Caco-2 (cell line): ENCODE data around the gene TMEM14B. TPM values are rescaled to one million over a fixed set of nuclear protein-coding genes. Genes with fewer than 3 reads are reported as not detected.

ENCODE experiments used
- BruUV-seq: library from RNA; stranded (reverse); fragments of 400-500 nt; replicated peaks from 2 replicates; lab custom pipeline; 2021; lab: Mats Ljungman, UMichigan
- CTCF ChIA-PET: fragments of 300-600 bp; sonication (Branson Sonifier 250); formaldehyde crosslinking; loops from one replicate; lab custom pipeline; 2022; ENCODE audit warnings: antibody characterized with exemption; lab: Charles Lee
- POLR2A ChIA-PET: fragments of 300-600 bp; sonication (Branson Sonifier 250); formaldehyde crosslinking; loops from one replicate; lab custom pipeline; 2022; ENCODE audit warnings: antibody characterized with exemption; lab: Charles Lee
- DNase-seq, 2 experiments: peaks; one replicate each; pipeline versions ENCODE4 v3.0.0 to v3.0.0-alpha.2; 2020 to 2022
- H3K27me3 ChIP-seq: replicated peaks from 2 replicates; pipeline ENCODE4 v1.6.0; 2011; ENCODE audit warnings: low read length; ENCODE audit not compliant: control insufficient read depth, insufficient read depth
- H3K36me3 ChIP-seq: 2 replicates; pipeline ENCODE4 v1.5.1; 2011; ENCODE audit warnings: low read length; ENCODE audit not compliant: control insufficient read depth, insufficient read depth
- H3K4me1 ChIP-seq: fragments of 250-450 bp; sonication (Bioruptor Pico); 2 replicates; pipeline ENCODE4 v1.5.1; 2020; ENCODE audit warnings: mild to moderate bottlenecking
- H3K4me3 ChIP-seq: 2 replicates; pipeline ENCODE4 v1.5.1; 2011; ENCODE audit warnings: low read depth, mild to moderate bottlenecking, control low read depth, low read length
- H3K9me3 ChIP-seq: fragments of 250-450 bp; sonication (Bioruptor Pico); 2 replicates; pipeline ENCODE4 v1.5.1; 2020; ENCODE audit warnings: mild to moderate bottlenecking, moderate library complexity
- H3K27ac Mint-ChIP-seq: one replicate; pipeline ENCODE4 v1.8.0; 2022; ENCODE audit warnings: mixed read lengths; ENCODE audit not compliant: unreplicated experiment
- H3K27me3 Mint-ChIP-seq: one replicate; pipeline ENCODE4 v1.8.0; 2022; ENCODE audit warnings: mixed read lengths; ENCODE audit not compliant: insufficient read depth, unreplicated experiment
- H3K36me3 Mint-ChIP-seq: one replicate; pipeline ENCODE4 v1.8.0; 2022; ENCODE audit warnings: mild to moderate bottlenecking, mixed read lengths; ENCODE audit not compliant: insufficient read depth, unreplicated experiment
- H3K4me1 Mint-ChIP-seq: one replicate; pipeline ENCODE4 v1.8.0; 2022; ENCODE audit warnings: low read depth, mixed read lengths; ENCODE audit not compliant: unreplicated experiment
- H3K4me3 Mint-ChIP-seq: one replicate; pipeline ENCODE4 v1.8.0; 2022; ENCODE audit warnings: mild to moderate bottlenecking, moderate library complexity, mixed read lengths; ENCODE audit not compliant: unreplicated experiment
- H3K9me3 Mint-ChIP-seq: one replicate; pipeline ENCODE4 v1.8.0; 2022; ENCODE audit warnings: mixed read lengths; ENCODE audit not compliant: unreplicated experiment
- CTCF ChIP-seq, 2 experiments: fragments of 200-600 bp in 1 of 2; IDR thresholded peaks; 1 replicate in 1 of 2; 2 replicates in 1 of 2; pipeline versions ENCODE4 v1.5.1 to v1.8.0; 2011 to 2022; ENCODE audit warnings: antibody characterized with exemption in 1 of 2, control low read depth in 1 of 2, inconsistent platforms in 1 of 2, low read depth in 1 of 2, low read length in 1 of 2, mild to moderate bottlenecking in 1 of 2, moderate library complexity in 1 of 2; ENCODE audit not compliant: insufficient read depth in 1 of 2, severe bottlenecking in 1 of 2, unreplicated experiment in 1 of 2
- intact Hi-C: fragments of 100-400 bp; cut with micrococcal nuclease; formaldehyde crosslinking; loops from one replicate; pipeline ENCODE4 v1.10.0; 2022; ENCODE audit not compliant: unreplicated experiment
- total RNA-seq: library from RNA; stranded (reverse); gene quantifications from 2 replicates; pipeline ENCODE4 v1.2.3, GENCODE V29; 2022

Gene TMEM14B
- total RNA-seq, 1 experiment from 2014 or later = 105 TPM

DNA sequence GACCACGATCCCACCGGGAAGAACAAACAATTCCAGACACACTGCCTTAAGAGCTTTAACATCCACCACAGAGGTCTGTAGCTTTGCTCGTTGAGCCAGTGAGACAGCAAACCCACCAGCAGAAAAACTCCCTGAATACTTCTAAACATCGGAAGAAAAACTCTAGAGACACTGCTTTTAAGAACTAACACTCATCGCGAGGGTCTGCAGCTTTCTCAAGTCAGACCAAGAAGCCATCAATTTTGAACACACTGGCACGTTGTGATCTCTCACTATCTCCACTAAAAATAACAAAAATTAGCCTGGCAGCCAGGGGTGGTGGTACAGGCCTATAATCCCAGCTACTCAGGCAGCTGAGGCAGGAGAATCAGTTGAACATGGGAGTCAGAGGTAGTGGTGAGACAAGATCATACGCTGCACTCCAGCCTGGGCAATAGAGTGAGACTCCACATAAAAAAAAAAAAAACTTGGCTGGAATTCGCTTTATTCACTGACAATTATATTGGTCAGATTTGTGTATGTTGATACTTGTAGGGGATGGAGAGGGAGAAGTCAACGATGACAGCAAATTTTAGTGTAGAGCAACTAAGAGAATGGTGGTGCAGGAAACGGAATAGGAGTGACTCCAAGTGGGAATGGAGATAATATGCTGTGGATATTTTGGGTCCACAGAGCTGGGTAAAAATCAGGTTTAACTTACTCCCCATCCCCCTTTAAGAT lies 25.6 kb upstream of the TMEM14B start:
- POLR2A ChIA-PET = interaction anchor here (0.6 to 1.8 kb wide), 12 partner anchors 11 to 345 kb away, joined by 3 to 36 read pairs (median 3); partner anchors contain the start of genes C6orf52, GCNT2, PAK1IP1 and TMEM14B
- Mint-ChIP-seq H3K4me3 (peak overlapping the region; percentile 96), H3K27me3 (no peaks in the 10 kb centered on the region), H3K4me1 (peaks cover 15% of the 10 kb centered on the region), H3K9me3 (no peaks in the 10 kb centered on the region), H3K36me3 (peaks cover 22% of the 10 kb centered on the region), H3K27ac (peak overlapping the region; percentile 97)
- peak overlapping the region; percentile 43 for H3K4me3 ChIP-seq
- H3K9me3 ChIP-seq = 0 out of 2 replicates have a peak, but pooled peaks cover 5% of the 10 kb centered on the region
- BruUV-seq = TSS peak; percentile 95
- no peak for DNase-seq
- no peak for TF ChIP-seq CTCF (IDR thresholded peaks at IDR 0.05; ENCODE audit: insufficient read depth in 1 of 2, low read depth in 1 of 2, low read length in 1 of 2, severe bottlenecking in 1 of 2, unreplicated experiment in 1 of 2)
- CTCF ChIA-PET = interaction anchor here (1.0 kb wide), 2 partner anchors 25 to 27 kb away, joined by 3 to 7 read pairs; partner anchors contain the start of genes PAK1IP1 and TMEM14B
- H3K4me1 ChIP-seq = peaks cover 6% of the 10 kb centered on the region
- intact Hi-C loops = loop anchor here (1.0 kb wide), 3 partner anchors 25 to 37 kb away; partner anchors contain the start of gene TMEM14B
- H3K27me3 ChIP-seq = no peaks in the 10 kb centered on the region
- H3K36me3 ChIP-seq = peaks cover 3% of the 10 kb centered on the region

- H3K4me1 ChIP-seq = peaks cover 6% of the 10 kb centered on the region
- H3K4me3 ChIP-seq = peak overlapping the region; percentile 43
- 0 out of 2 replicates have a peak, but pooled peaks cover 5% of the 10 kb centered on the region for H3K9me3 ChIP-seq
- Mint-ChIP-seq H3K27me3 (no peaks in the 10 kb centered on the region), H3K4me3 (peak overlapping the region; percentile 96), H3K4me1 (peaks cover 15% of the 10 kb centered on the region), H3K36me3 (peaks cover 22% of the 10 kb centered on the region), H3K27ac (peak overlapping the region; percentile 97), H3K9me3 (no peaks in the 10 kb centered on the region)
- no peak for DNase-seq
- BruUV-seq = no TSS peak
- ChIA-PET CTCF (interaction anchor here (1.0 kb wide), 2 partner anchors 25 to 27 kb away, joined by 3 to 7 read pairs; partner anchors contain the start of genes PAK1IP1 and TMEM14B), POLR2A (interaction anchor here (0.6 to 1.8 kb wide), 13 partner anchors 11 to 344 kb away, joined by 3 to 36 read pairs (median 3); partner anchors contain the start of genes C6orf52, GCNT2, PAK1IP1 and TMEM14B)
- no peaks in the 10 kb centered on the region for H3K27me3 ChIP-seq
- intact Hi-C loops = loop anchor here (1.0 kb wide), 3 partner anchors 25 to 37 kb away; partner anchors contain the start of gene TMEM14B
- H3K36me3 ChIP-seq = peaks cover 3% of the 10 kb centered on the region
- TF ChIP-seq CTCF (IDR thresholded peaks at IDR 0.05; ENCODE audit: insufficient read depth in 1 of 2, low read depth in 1 of 2, low read length in 1 of 2, severe bottlenecking in 1 of 2, unreplicated experiment in 1 of 2) = no peak
Observed at GRCh38 chr6:10722570-10722819, 25.1 kb upstream of the TMEM14B start.

- Histone ChIP-seq H3K4me3 (peak within 1 kb of the TSS; percentile 68), H3K27me3 (no peaks in the 10 kb centered on the region), H3K4me1 (peaks cover 6% of the 10 kb centered on the region), H3K36me3 (peaks cover 3% of the 10 kb centered on the region), H3K9me3 (0 out of 2 replicates have a peak, but pooled peaks cover 5% of the 10 kb centered on the region)
- CTCF ChIA-PET = interaction anchor here (0.6 to 1.0 kb wide), 4 partner anchors 24 to 202 kb away, joined by 3 to 7 read pairs (median 3); partner anchors contain the start of genes GCNT2, PAK1IP1 and TMEM14B
- Mint-ChIP-seq H3K27ac (peak within 1 kb of the TSS; percentile 97), H3K4me1 (peaks cover 15% of the 10 kb centered on the region), H3K27me3 (no peaks in the 10 kb centered on the region), H3K9me3 (no peaks in the 10 kb centered on the region), H3K36me3 (peaks cover 23% of the 10 kb centered on the region), H3K4me3 (peak within 1 kb of the TSS; percentile 96)
- intact Hi-C loops = loop anchor here (1.0 kb wide), 4 partner anchors 11 to 36 kb away; partner anchors contain the start of gene TMEM14B
- no peak for TF ChIP-seq CTCF (IDR thresholded peaks at IDR 0.05; ENCODE audit: insufficient read depth in 1 of 2, low read depth in 1 of 2, low read length in 1 of 2, severe bottlenecking in 1 of 2, unreplicated experiment in 1 of 2)
- POLR2A ChIA-PET = interaction anchor here (0.6 to 1.8 kb wide), 14 partner anchors 11 to 344 kb away, joined by 3 to 36 read pairs (median 3); partner anchors contain the start of genes C6orf52, GCNT2, PAK1IP1 and TMEM14B
- DNase-seq = peak; percentile 99
- no TSS peak for BruUV-seq
Observed at GRCh38 chr6:10722820-10723566, 24.6 kb upstream of the TMEM14B start, which contains the start of gene TMEM14C. Gene TMEM14C, plus strand, starts transcription at chr6:10723070. Its CDS starts 1,544 bp downstream, at chr6:10724614.
